WTC11 (cell line): Measurements from ENCODE around the gene GABARAPL1. TPM values are rescaled to one million over a fixed set of nuclear protein-coding genes. Genes with fewer than 3 reads are reported as not detected.
"Not testable (repeated sequence)": the region's sequence is repeated elsewhere in the genome, so short reads cannot be mapped to it uniquely, and the experiment has no call there.

Experiments
- ATAC-seq: fragments of 200-7000 bp; cut with Tn5 transposase; 2 replicates; pipeline ENCODE4 v1.10.0; 2021; ENCODE audit warnings: mild to moderate bottlenecking, moderate library complexity
- CTCF ChIA-PET: fragments of 300-600 bp; sonication (Branson Sonifier 250); formaldehyde crosslinking; loops from one replicate; lab custom pipeline; 2021; ENCODE audit warnings: antibody characterized with exemption; lab: Charles Lee
- POLR2A ChIA-PET: fragments of 350-600 bp; sonication (Branson Sonifier 250); formaldehyde crosslinking; loops from one replicate; lab custom pipeline; 2021; ENCODE audit warnings: antibody characterized with exemption; lab: Charles Lee
- DNase-seq: peaks from one replicate; pipeline ENCODE4 v3.0.0; 2021; ENCODE audit warnings: low spot score
- H3K27ac Mint-ChIP-seq: 2 replicates; pipeline ENCODE4 v1.8.0; 2021; ENCODE audit warnings: mixed read lengths
- H3K27me3 Mint-ChIP-seq: 2 replicates; pipeline ENCODE4 v1.8.0; 2021; ENCODE audit warnings: low read depth, mild to moderate bottlenecking, moderate library complexity, mixed read lengths
- H3K36me3 Mint-ChIP-seq: 2 replicates; pipeline ENCODE4 v1.8.0; 2021; ENCODE audit warnings: mixed read lengths
- H3K4me1 Mint-ChIP-seq: 2 replicates; pipeline ENCODE4 v1.8.0; 2022; ENCODE audit warnings: mixed read lengths
- H3K4me3 Mint-ChIP-seq: 2 replicates; pipeline ENCODE4 v1.8.0; 2021; ENCODE audit warnings: mild to moderate bottlenecking, moderate library complexity, mixed read lengths
- H3K9me3 Mint-ChIP-seq: 2 replicates; pipeline ENCODE4 v1.8.0; 2021; ENCODE audit warnings: mixed read lengths
- ATF1 ChIP-seq: sonication (generic); formaldehyde crosslinking; IDR thresholded peaks from 2 replicates; pipeline ENCODE4 v1.8.1; 2023; ENCODE audit warnings: mild to moderate bottlenecking, moderate library complexity, missing genetic modification reagents
- CREB1 ChIP-seq: sonication (generic); formaldehyde crosslinking; IDR thresholded peaks from 2 replicates; pipeline ENCODE4 v1.8.0; 2023; ENCODE audit warnings: mild to moderate bottlenecking, missing genetic modification reagents
- ELF4 ChIP-seq: sonication (generic); formaldehyde crosslinking; IDR thresholded peaks from 2 replicates; pipeline ENCODE4 v1.8.1; 2022; ENCODE audit warnings: low read depth, mild to moderate bottlenecking, moderate library complexity, missing genetic modification reagents
- EMX1 ChIP-seq: fragments of 250-450 bp; sonication (Bioruptor Pico); IDR thresholded peaks from 2 replicates; pipeline ENCODE4 v1.8.0; 2021; ENCODE audit warnings: mild to moderate bottlenecking
- FOXK1 ChIP-seq: sonication (generic); formaldehyde crosslinking; IDR thresholded peaks from 2 replicates; pipeline ENCODE4 v1.8.0; 2022; ENCODE audit warnings: mild to moderate bottlenecking, moderate library complexity, missing genetic modification reagents
- IRF2 ChIP-seq: sonication (generic); formaldehyde crosslinking; IDR thresholded peaks from 2 replicates; pipeline ENCODE4 v1.8.0; 2022; ENCODE audit warnings: low read depth, missing genetic modification reagents, borderline replicate concordance
- NFATC4 ChIP-seq: fragments of 250-450 bp; sonication (Bioruptor Pico); IDR thresholded peaks from 2 replicates; pipeline ENCODE4 v1.9.0; 2021; ENCODE audit warnings: mild to moderate bottlenecking
- SOX15 ChIP-seq: fragments of 250-450 bp; sonication (Bioruptor Pico); IDR thresholded peaks from 2 replicates; pipeline ENCODE4 v1.9.0; 2021; ENCODE audit warnings: mild to moderate bottlenecking
- SP1 ChIP-seq: sonication (generic); formaldehyde crosslinking; conservative IDR thresholded peaks from 2 replicates; pipeline ENCODE4 v1.8.1; 2022; ENCODE audit warnings: missing genetic modification reagents
- TCF7 ChIP-seq: sonication (generic); formaldehyde crosslinking; IDR thresholded peaks from 2 replicates; pipeline ENCODE4 v1.8.0; 2022; ENCODE audit warnings: mild to moderate bottlenecking, low read depth, missing genetic modification reagents, moderate library complexity
- ZNF121 ChIP-seq: sonication (generic); formaldehyde crosslinking; IDR thresholded peaks from 2 replicates; pipeline ENCODE4 v1.8.0; 2023; ENCODE audit warnings: missing genetic modification reagents
- ZNF263 ChIP-seq: sonication (generic); formaldehyde crosslinking; IDR thresholded peaks from 2 replicates; pipeline ENCODE4 v1.8.1; 2022; ENCODE audit warnings: low read depth, mild to moderate bottlenecking, moderate library complexity, missing genetic modification reagents
- ZNF416 ChIP-seq: fragments of 250-450 bp; sonication (Bioruptor Pico); IDR thresholded peaks from 2 replicates; pipeline ENCODE4 v1.9.0; 2021; ENCODE audit warnings: mild to moderate bottlenecking, inconsistent platforms
- ZNF671 ChIP-seq: fragments of 250-450 bp; sonication (Bioruptor Pico); IDR thresholded peaks from 2 replicates; pipeline ENCODE4 v1.8.0; 2021; ENCODE audit warnings: mild to moderate bottlenecking
- total RNA-seq: library from RNA; stranded (reverse); gene quantifications from 3 replicates; pipeline ENCODE4 v1.2.3, GENCODE V29; 2021
- TF ChIP-seq, protein P1 (sequence below): fragments of 250-450 bp; sonication (Bioruptor Pico); IDR thresholded peaks from 2 replicates; pipeline ENCODE4 v1.9.0; 2021; ENCODE audit warnings: mild to moderate bottlenecking
- TF ChIP-seq, protein P2 (sequence below): sonication (generic); formaldehyde crosslinking; IDR thresholded peaks from 2 replicates; pipeline ENCODE4 v1.8.0; 2023; ENCODE audit warnings: missing genetic modification reagents
- TF ChIP-seq, protein P3 (sequence below): fragments of 200-600 bp; IDR thresholded peaks from 2 replicates; pipeline ENCODE4 v1.8.0; 2022; ENCODE audit warnings: antibody characterized with exemption
- TF ChIP-seq, protein P4 (sequence below): sonication (generic); formaldehyde crosslinking; IDR thresholded peaks from 2 replicates; pipeline ENCODE4 v1.8.1; 2022; ENCODE audit warnings: low read depth, mild to moderate bottlenecking, moderate library complexity, missing genetic modification reagents, borderline replicate concordance
- TF ChIP-seq, protein P5 (sequence below): sonication (generic); formaldehyde crosslinking; IDR thresholded peaks from 2 replicates; pipeline ENCODE4 v1.8.1; 2023; ENCODE audit warnings: mild to moderate bottlenecking, missing genetic modification reagents, borderline replicate concordance

GABARAPL1 gene
- total RNA-seq, 1 experiment from 2014 or later = 85.2 TPM

DNA sequence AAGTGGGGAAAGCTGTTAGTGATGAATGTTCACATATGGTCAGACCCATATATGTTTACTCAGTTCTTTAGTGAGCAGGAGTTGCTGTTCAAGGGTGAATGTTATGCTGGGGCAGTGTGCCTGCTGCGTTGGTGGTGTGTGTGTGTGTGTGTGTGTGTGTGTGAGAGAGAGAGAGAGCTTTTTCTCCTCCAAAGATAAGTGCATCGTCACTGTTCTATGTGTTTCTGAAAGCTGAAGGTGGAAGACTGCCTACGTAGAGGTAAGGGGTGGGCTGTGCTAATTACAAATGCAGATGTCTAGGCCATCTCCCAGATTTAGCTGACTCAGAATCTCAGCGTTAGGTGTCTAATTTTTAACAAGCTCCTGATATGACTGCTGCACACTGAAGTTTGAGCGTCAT is 10.5 kb downstream of the GABARAPL1 start (continued):
- TF ChIP-seq, protein P1, sequence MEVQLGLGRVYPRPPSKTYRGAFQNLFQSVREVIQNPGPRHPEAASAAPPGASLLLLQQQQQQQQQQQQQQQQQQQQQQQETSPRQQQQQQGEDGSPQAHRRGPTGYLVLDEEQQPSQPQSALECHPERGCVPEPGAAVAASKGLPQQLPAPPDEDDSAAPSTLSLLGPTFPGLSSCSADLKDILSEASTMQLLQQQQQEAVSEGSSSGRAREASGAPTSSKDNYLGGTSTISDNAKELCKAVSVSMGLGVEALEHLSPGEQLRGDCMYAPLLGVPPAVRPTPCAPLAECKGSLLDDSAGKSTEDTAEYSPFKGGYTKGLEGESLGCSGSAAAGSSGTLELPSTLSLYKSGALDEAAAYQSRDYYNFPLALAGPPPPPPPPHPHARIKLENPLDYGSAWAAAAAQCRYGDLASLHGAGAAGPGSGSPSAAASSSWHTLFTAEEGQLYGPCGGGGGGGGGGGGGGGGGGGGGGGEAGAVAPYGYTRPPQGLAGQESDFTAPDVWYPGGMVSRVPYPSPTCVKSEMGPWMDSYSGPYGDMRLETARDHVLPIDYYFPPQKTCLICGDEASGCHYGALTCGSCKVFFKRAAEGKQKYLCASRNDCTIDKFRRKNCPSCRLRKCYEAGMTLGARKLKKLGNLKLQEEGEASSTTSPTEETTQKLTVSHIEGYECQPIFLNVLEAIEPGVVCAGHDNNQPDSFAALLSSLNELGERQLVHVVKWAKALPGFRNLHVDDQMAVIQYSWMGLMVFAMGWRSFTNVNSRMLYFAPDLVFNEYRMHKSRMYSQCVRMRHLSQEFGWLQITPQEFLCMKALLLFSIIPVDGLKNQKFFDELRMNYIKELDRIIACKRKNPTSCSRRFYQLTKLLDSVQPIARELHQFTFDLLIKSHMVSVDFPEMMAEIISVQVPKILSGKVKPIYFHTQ (CRISPR knock-in tag) = no peak
- TF ChIP-seq, protein P2, sequence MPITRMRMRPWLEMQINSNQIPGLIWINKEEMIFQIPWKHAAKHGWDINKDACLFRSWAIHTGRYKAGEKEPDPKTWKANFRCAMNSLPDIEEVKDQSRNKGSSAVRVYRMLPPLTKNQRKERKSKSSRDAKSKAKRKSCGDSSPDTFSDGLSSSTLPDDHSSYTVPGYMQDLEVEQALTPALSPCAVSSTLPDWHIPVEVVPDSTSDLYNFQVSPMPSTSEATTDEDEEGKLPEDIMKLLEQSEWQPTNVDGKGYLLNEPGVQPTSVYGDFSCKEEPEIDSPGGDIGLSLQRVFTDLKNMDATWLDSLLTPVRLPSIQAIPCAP (CRISPR knock-in tag) = no peak
- TF ChIP-seq, protein P3, sequence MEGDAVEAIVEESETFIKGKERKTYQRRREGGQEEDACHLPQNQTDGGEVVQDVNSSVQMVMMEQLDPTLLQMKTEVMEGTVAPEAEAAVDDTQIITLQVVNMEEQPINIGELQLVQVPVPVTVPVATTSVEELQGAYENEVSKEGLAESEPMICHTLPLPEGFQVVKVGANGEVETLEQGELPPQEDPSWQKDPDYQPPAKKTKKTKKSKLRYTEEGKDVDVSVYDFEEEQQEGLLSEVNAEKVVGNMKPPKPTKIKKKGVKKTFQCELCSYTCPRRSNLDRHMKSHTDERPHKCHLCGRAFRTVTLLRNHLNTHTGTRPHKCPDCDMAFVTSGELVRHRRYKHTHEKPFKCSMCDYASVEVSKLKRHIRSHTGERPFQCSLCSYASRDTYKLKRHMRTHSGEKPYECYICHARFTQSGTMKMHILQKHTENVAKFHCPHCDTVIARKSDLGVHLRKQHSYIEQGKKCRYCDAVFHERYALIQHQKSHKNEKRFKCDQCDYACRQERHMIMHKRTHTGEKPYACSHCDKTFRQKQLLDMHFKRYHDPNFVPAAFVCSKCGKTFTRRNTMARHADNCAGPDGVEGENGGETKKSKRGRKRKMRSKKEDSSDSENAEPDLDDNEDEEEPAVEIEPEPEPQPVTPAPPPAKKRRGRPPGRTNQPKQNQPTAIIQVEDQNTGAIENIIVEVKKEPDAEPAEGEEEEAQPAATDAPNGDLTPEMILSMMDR = no peak
- TF ChIP-seq SP1 (CRISPR knock-in tag) = no peak
- no peak for TF ChIP-seq CREB1 (CRISPR knock-in tag)
- no peak for TF ChIP-seq SOX15 (CRISPR knock-in tag)
- TF ChIP-seq ZNF671 (CRISPR knock-in tag) = no peak
- TF ChIP-seq EMX1 (CRISPR knock-in tag) = no peak
- TF ChIP-seq, all 79 proteins: peak for 0

DNA sequence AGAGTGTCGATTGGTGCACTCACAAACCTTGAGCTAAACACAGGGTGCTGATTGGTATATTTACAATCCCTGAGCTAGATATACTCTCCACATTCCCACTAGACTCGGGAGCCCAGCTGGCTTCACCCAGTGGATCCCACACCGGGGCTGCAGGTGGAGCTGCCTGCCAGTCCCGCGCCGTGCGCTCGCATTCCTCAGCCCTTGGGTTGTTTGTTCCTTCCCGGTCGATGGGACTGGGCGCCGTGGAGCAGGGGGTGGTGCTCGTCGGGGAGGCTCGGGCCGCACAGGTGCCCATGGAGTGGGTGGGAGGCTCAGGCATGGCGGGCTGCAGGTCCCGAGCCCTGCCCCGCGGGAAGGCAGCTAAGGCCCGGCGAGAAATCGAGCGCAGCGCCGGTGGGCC is 12.7 kb downstream of the GABARAPL1 start:
- H3K9me3 Mint-ChIP-seq, ATAC-seq, H3K4me3 Mint-ChIP-seq, H3K27me3 Mint-ChIP-seq, H3K4me1 Mint-ChIP-seq, DNase-seq, CTCF ChIA-PET, POLR2A ChIA-PET, H3K27ac Mint-ChIP-seq: not testable (repeated sequence)
- H3K36me3 Mint-ChIP-seq = peaks cover 45% of the 10 kb centered on the region

DNA sequence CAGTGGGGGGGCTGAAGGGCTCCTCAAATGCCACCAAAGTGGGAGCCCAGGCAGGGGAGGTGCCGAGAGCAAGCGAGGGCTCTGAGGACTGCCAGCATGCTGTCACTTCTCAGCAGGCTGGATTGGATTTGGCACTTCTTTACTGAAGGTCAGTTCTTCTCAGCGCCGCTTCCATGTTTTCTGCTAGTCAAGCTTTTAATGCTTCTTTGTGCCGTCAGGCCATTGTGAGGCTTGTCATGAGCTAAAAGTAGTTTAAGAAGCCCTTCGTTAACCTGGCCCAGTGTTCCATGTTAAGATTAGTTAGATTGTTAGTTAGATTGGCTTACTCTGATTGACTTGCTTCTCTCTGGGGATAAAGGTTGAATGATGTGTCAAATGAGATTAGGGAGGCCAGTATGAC is 13.4 kb downstream of the GABARAPL1 start:
- H3K4me3 Mint-ChIP-seq = no peak overlapping the region
- POLR2A ChIA-PET = no interaction called here
- 0 out of 2 replicates have a peak, but pooled peaks cover 5% of the 10 kb centered on the region for H3K9me3 Mint-ChIP-seq
- DNase-seq (no peak), ATAC-seq (no peak)
- CTCF ChIA-PET = no interaction called here
- no peaks in the 10 kb centered on the region for H3K27me3 Mint-ChIP-seq
- H3K36me3 Mint-ChIP-seq = peaks cover 38% of the 10 kb centered on the region
- no peak overlapping the region for H3K27ac Mint-ChIP-seq
- H3K4me1 Mint-ChIP-seq = no peaks in the 10 kb centered on the region
- no peak for TF ChIP-seq TCF7
- no peak for TF ChIP-seq ZNF121 (CRISPR knock-in tag)
- TF ChIP-seq, protein P4, sequence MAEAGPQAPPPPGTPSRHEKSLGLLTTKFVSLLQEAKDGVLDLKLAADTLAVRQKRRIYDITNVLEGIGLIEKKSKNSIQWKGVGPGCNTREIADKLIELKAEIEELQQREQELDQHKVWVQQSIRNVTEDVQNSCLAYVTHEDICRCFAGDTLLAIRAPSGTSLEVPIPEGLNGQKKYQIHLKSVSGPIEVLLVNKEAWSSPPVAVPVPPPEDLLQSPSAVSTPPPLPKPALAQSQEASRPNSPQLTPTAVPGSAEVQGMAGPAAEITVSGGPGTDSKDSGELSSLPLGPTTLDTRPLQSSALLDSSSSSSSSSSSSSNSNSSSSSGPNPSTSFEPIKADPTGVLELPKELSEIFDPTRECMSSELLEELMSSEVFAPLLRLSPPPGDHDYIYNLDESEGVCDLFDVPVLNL (CRISPR knock-in tag) = no peak
- TF ChIP-seq SOX15 (CRISPR knock-in tag) = no peak
- TF ChIP-seq FOXK1 (CRISPR knock-in tag) = no peak
- TF ChIP-seq ZNF263 = no peak
- TF ChIP-seq NFATC4 (CRISPR knock-in tag) = no peak
- no peak for TF ChIP-seq IRF2 (CRISPR knock-in tag)
- TF ChIP-seq, protein P3 = no peak
- no peak for TF ChIP-seq ATF1 (CRISPR knock-in tag)
- no peak for TF ChIP-seq ZNF416
- no peak for TF ChIP-seq ELF4 (CRISPR knock-in tag)
- no peak for TF ChIP-seq EMX1 (CRISPR knock-in tag)
- TF ChIP-seq, protein P5, sequence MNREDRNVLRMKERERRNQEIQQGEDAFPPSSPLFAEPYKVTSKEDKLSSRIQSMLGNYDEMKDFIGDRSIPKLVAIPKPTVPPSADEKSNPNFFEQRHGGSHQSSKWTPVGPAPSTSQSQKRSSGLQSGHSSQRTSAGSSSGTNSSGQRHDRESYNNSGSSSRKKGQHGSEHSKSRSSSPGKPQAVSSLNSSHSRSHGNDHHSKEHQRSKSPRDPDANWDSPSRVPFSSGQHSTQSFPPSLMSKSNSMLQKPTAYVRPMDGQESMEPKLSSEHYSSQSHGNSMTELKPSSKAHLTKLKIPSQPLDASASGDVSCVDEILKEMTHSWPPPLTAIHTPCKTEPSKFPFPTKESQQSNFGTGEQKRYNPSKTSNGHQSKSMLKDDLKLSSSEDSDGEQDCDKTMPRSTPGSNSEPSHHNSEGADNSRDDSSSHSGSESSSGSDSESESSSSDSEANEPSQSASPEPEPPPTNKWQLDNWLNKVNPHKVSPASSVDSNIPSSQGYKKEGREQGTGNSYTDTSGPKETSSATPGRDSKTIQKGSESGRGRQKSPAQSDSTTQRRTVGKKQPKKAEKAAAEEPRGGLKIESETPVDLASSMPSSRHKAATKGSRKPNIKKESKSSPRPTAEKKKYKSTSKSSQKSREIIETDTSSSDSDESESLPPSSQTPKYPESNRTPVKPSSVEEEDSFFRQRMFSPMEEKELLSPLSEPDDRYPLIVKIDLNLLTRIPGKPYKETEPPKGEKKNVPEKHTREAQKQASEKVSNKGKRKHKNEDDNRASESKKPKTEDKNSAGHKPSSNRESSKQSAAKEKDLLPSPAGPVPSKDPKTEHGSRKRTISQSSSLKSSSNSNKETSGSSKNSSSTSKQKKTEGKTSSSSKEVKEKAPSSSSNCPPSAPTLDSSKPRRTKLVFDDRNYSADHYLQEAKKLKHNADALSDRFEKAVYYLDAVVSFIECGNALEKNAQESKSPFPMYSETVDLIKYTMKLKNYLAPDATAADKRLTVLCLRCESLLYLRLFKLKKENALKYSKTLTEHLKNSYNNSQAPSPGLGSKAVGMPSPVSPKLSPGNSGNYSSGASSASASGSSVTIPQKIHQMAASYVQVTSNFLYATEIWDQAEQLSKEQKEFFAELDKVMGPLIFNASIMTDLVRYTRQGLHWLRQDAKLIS = no peak
